ENCODE results near the gene FNDC10.

FNDC10 gene

GRCh38 chr1:1624443-1625403 lies 24.8 kb upstream of the FNDC10 start:
- Histone ChIP-seq H3K9me3 (ENCODE audit: control insufficient read depth, low read length) (no peaks in the 10 kb centered on the region), H3K27ac (no peak overlapping the region), H3K27me3 (ENCODE audit: control insufficient read depth, insufficient read depth, low read length) (no peaks in the 10 kb centered on the region), H3K4me1 (no peaks in the 10 kb centered on the region), H2AFZ (no peak overlapping the region), H3K9ac (no peak overlapping the region), H3K4me3 (ENCODE audit: low read depth, low read length) (no peak overlapping the region), H3K36me3 (ENCODE audit: control insufficient read depth, insufficient read depth, low read length) (no peaks in the 10 kb centered on the region), H3K4me2 (ENCODE audit: low read length) (no peak overlapping the region), H3K79me2 (no peaks in the 10 kb centered on the region)
- no peak for TF ChIP-seq CTCF (IDR thresholded peaks at IDR 0.05)

- Histone ChIP-seq H2AFZ (no peak overlapping the region), H3K9me3 (ENCODE audit: control insufficient read depth, low read length) (no peaks in the 10 kb centered on the region), H3K9ac (no peak overlapping the region), H3K27ac (no peak overlapping the region), H3K79me2 (no peaks in the 10 kb centered on the region), H3K4me3 (ENCODE audit: low read depth, low read length) (no peak overlapping the region), H3K36me3 (ENCODE audit: control insufficient read depth, insufficient read depth, low read length) (no peaks in the 10 kb centered on the region), H3K4me1 (no peaks in the 10 kb centered on the region), H3K4me2 (ENCODE audit: low read length) (no peak overlapping the region), H3K27me3 (ENCODE audit: control insufficient read depth, insufficient read depth, low read length) (no peaks in the 10 kb centered on the region)
- no peak for TF ChIP-seq CTCF (IDR thresholded peaks at IDR 0.05)
These were observed 23.9 kb upstream of the FNDC10 start for GRCh38 chr1:1623631-1624442.

GRCh38 chr1:1623181-1623630 lies 23.3 kb upstream of the FNDC10 start:
- Histone ChIP-seq H3K9me3 (ENCODE audit: control insufficient read depth, low read length) (no peaks in the 10 kb centered on the region), H3K4me2 (ENCODE audit: low read length) (no peak overlapping the region), H2AFZ (no peak overlapping the region), H3K79me2 (no peaks in the 10 kb centered on the region), H3K4me1 (no peaks in the 10 kb centered on the region), H3K27me3 (ENCODE audit: control insufficient read depth, insufficient read depth, low read length) (no peaks in the 10 kb centered on the region), H3K36me3 (ENCODE audit: control insufficient read depth, insufficient read depth, low read length) (no peaks in the 10 kb centered on the region), H3K9ac (no peak overlapping the region), H3K4me3 (ENCODE audit: low read depth, low read length) (no peak overlapping the region), H3K27ac (no peak overlapping the region)
- TF ChIP-seq CTCF (IDR thresholded peaks at IDR 0.05): no peak

GRCh38 chr1:1622788-1623094 lies 22.8 kb upstream of the FNDC10 start:
- Histone ChIP-seq H3K4me3 (ENCODE audit: low read depth, low read length) (no peak overlapping the region), H3K4me1 (no peaks in the 10 kb centered on the region), H3K9me3 (ENCODE audit: control insufficient read depth, low read length) (no peaks in the 10 kb centered on the region), H3K36me3 (ENCODE audit: control insufficient read depth, insufficient read depth, low read length) (no peaks in the 10 kb centered on the region), H3K79me2 (no peaks in the 10 kb centered on the region), H3K27me3 (ENCODE audit: control insufficient read depth, insufficient read depth, low read length) (no peaks in the 10 kb centered on the region), H3K9ac (no peak overlapping the region), H3K4me2 (ENCODE audit: low read length) (no peak overlapping the region), H3K27ac (no peak overlapping the region), H2AFZ (no peak overlapping the region)
- TF ChIP-seq CTCF (IDR thresholded peaks at IDR 0.05): no peak

Data from parathyroid adenoma (tissue), 2 donors.